Kidney (tissue), 14 donors: Measurements from ENCODE around the gene CCL7. TPM values are rescaled to one million over a fixed set of nuclear protein-coding genes. Genes with fewer than 3 reads are reported as not detected.
A peak's percentile ranks its signal among the peaks of the same experiment; 100 is the strongest.

Experiments used
- DNase-seq, 5 donors: peaks; one replicate each; pipeline ENCODE4 v3.0.0-alpha.2; 2013 to 2020
- FAIRE-seq: peaks from 2 replicates; lab custom pipeline; 2012; peaks lifted over from hg19 to GRCh38; lab: Jason Lieb, UNC
- H3K27ac ChIP-seq, 2 donors: one replicate each; pipeline ENCODE4 v1.7.0; 2013; ENCODE audit warnings: low read depth in 2 of 2, low read length in 2 of 2, inconsistent platforms in 1 of 2
- H3K27me3 ChIP-seq: one replicate; pipeline ENCODE4 v1.7.1; 2013; ENCODE audit warnings: low read length, inconsistent platforms; ENCODE audit not compliant: control insufficient read depth, insufficient read depth
- H3K36me3 ChIP-seq, 3 donors: one replicate each; pipeline versions ENCODE4 v1.7.0 to v1.7.1; 2013; ENCODE audit warnings: low read length in 3 of 3, control low read depth in 1 of 3, inconsistent platforms in 1 of 3; ENCODE audit not compliant: insufficient read depth in 3 of 3, control insufficient read depth in 2 of 3
- H3K4me1 ChIP-seq, 3 donors: one replicate each; pipeline versions ENCODE4 v1.7.0 to v1.7.1; 2013; ENCODE audit warnings: low read length in 3 of 3, inconsistent platforms in 1 of 3, low read depth in 1 of 3; ENCODE audit not compliant: control insufficient read depth in 2 of 3, insufficient read depth in 2 of 3
- H3K4me3 ChIP-seq, 3 donors: one replicate each; pipeline versions ENCODE4 v1.7.0 to v1.8.1; 2013; ENCODE audit warnings: low read length in 3 of 3, control low read depth in 1 of 3, inconsistent platforms in 1 of 3
- H3K9ac ChIP-seq, 3 donors: one replicate each; pipeline versions ENCODE4 v1.7.0 to v1.7.1; 2013; ENCODE audit warnings: low read length in 3 of 3, control low read depth in 1 of 3, inconsistent platforms in 1 of 3
- H3K9me3 ChIP-seq, 3 donors: one replicate each; pipeline versions ENCODE4 v1.7.0 to v1.7.1; 2013; ENCODE audit warnings: low read length in 3 of 3, control low read depth in 1 of 3, inconsistent platforms in 1 of 3; ENCODE audit not compliant: control insufficient read depth in 2 of 3, insufficient read depth in 1 of 3
- intact Hi-C: fragments of 100-400 bp; cut with DNase I; formaldehyde crosslinking; loops from one replicate; pipeline ENCODE4 v1.11.1; 2022
- polyA plus RNA-seq: library from polyadenylated mRNA; stranded (reverse); fragments of 350-450 nt; fragmentation: Illumina TruSeq; extraction: RNeasy Lipid Tissue Mini Kit (QIAGEN cat#74804); gene quantifications from one replicate; pipeline ENCODE4 v1.2.3, GENCODE V29; 2014; ENCODE audit warnings: low read depth, low replicate concordance; ENCODE audit not compliant: insufficient read depth
- total RNA-seq: library from RNA; stranded (reverse); fragmentation: NEBNext Ultra II Directional; extraction: Animal tissue kit (Norgen Biotek cat#: 25700); gene quantifications from one replicate; pipeline ENCODE4 v1.2.1, GENCODE V29; 2021
- TF ChIP-seq, protein P1 (sequence below): IDR thresholded peaks from 3 replicates; pipeline ENCODE4 v1.5.1; 2012; ENCODE audit warnings: mild to moderate bottlenecking, moderate library complexity, borderline replicate concordance; ENCODE audit not compliant: insufficient read depth; ENCODE audit errors: extremely low read depth
- donor health status: control.
- donor health status: control.
- donor health status: control.
- donor health status: control.
- donor health status: control.
- donor health status: DM: yes; HTN: yes; CAD: no.
- donor health status: Normal renal cell carcinoma (clear cell type).

Gene CCL7
- total and polyA plus RNA-seq, 2 donors from 2014 or later, result not detected

DNA sequence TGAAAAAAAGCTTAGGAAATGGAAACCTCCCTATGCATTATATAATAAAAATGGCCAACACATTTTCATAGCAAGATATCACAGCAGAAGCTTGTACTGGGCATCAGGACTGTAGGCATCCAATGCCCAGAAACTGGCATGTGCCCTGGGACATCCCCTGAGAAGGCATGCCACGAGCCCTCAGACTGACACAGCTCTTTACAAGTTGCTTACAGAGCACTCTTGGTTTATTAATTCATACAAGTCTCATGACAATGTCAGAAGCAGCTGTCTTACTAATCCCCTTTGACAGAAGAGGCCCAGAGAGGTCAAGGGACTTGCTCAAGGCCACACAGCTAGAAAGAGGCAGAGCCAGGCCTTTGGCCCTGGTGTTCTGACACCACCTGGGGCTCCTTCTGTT lies 20.5 kb upstream of the CCL7 start:
- Histone ChIP-seq H3K4me1 (peaks cover 0 to 26% (median 25%) of the 10 kb centered on the region in 3 donors), H3K9me3 (no peaks in the 10 kb centered on the region), H3K27me3 (no peaks in the 10 kb centered on the region), H3K36me3 (no peaks in the 10 kb centered on the region), H3K9ac (no peak overlapping the region), H3K27ac (peak overlapping the region in 1 of 2 donors; percentile 42), H3K4me3 (no peak overlapping the region)
- no peak for DNase-seq
- FAIRE-seq, result no peak
- TF ChIP-seq, protein P1, sequence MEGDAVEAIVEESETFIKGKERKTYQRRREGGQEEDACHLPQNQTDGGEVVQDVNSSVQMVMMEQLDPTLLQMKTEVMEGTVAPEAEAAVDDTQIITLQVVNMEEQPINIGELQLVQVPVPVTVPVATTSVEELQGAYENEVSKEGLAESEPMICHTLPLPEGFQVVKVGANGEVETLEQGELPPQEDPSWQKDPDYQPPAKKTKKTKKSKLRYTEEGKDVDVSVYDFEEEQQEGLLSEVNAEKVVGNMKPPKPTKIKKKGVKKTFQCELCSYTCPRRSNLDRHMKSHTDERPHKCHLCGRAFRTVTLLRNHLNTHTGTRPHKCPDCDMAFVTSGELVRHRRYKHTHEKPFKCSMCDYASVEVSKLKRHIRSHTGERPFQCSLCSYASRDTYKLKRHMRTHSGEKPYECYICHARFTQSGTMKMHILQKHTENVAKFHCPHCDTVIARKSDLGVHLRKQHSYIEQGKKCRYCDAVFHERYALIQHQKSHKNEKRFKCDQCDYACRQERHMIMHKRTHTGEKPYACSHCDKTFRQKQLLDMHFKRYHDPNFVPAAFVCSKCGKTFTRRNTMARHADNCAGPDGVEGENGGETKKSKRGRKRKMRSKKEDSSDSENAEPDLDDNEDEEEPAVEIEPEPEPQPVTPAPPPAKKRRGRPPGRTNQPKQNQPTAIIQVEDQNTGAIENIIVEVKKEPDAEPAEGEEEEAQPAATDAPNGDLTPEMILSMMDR, result no peak
- intact Hi-C loops, result no loop called here

DNA sequence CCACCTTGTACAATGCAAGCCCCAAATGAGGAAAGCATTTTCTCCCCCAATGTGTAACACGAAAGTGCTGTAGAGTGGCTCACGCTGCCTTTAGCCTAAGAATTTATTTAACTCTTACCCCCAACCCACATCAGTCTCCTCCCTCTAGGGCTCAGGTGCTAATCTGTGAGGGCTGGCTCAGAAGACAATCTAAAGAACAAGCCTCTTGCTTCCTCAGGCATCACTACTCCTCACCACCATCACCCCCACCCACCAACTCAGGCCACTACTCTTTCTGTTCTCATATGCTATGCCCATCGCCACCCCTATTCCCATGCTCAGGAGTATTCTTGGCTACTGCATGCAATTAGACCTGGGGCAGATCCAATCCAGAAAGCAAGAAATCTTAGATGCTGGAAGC lies 18.8 kb upstream of the CCL7 start:
- TF ChIP-seq, protein P1, result no peak
- no peak for FAIRE-seq
- intact Hi-C loops, result loop anchor here (10.0 kb wide), 1 partner anchor 64 kb away; the partner anchor contains the start of gene CCL8

DNA sequence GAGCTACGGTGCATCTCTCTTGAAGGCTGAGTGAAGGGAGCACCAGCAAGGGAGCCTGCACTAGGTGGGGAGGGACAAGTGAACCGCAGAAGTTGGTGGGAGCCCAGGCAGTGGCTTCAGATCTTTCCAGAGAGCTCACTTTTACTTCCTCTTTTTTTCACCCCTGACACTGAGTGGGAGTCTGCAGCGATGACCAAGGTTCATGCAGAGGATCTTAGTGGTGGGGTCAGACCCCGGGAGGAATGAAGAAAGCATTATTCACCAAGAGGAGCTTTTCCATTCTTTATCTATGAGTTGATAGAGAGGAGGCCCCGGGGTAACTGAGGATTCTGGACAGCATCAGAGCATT lies 18.0 kb upstream of the CCL7 start:
- FAIRE-seq, result no peak
- TF ChIP-seq, protein P1, result no peak
- no peaks in the 10 kb centered on the region for H3K36me3 ChIP-seq
- no peak overlapping the region for H3K9ac ChIP-seq
- intact Hi-C loops, result loop anchor here (10.0 kb wide), 1 partner anchor 63 kb away; the partner anchor contains the start of gene CCL8
- peak overlapping the region; percentile 40 to 71 for H3K27ac ChIP-seq
- peak in 1 of 5 donors; percentile 42 for DNase-seq
- H3K4me3 ChIP-seq, result no peak overlapping the region
- peaks cover 0 to 31% (median 30%) of the 10 kb centered on the region in 3 donors for H3K4me1 ChIP-seq
- H3K27me3 ChIP-seq, result no peaks in the 10 kb centered on the region
- no peaks in the 10 kb centered on the region for H3K9me3 ChIP-seq

More for the DNA sequence above, 18.8 kb upstream of the CCL7 start:
- H3K36me3 ChIP-seq, result no peaks in the 10 kb centered on the region
- peaks cover 0 to 31% (median 30%) of the 10 kb centered on the region in 3 donors for H3K4me1 ChIP-seq
- no peak overlapping the region for H3K4me3 ChIP-seq
- DNase-seq, result no peak
- H3K27ac ChIP-seq, result no peak overlapping the region
- no peaks in the 10 kb centered on the region for H3K9me3 ChIP-seq
- no peak overlapping the region for H3K9ac ChIP-seq
- no peaks in the 10 kb centered on the region for H3K27me3 ChIP-seq
